A549 (cell line): ENCODE measurements around the gene NUMB. TPM values are rescaled to one million over a fixed set of nuclear protein-coding genes. Genes with fewer than 3 reads are reported as not detected.

ENCODE experiments used
- ATAC-seq, 2 experiments: fragments of 200-7000 bp in 1 of 2; fragments of >200 bp in 1 of 2; cut with Nextera tagmentation in 1 of 2; cut with Tn5 transposase in 1 of 2; 3 replicates each; pipeline versions ENCODE4 v1.8.0 to v1.9.1; 2018 to 2020; ENCODE audit warnings: mild to moderate bottlenecking in 1 of 2, moderate library complexity in 1 of 2
- CTCF ChIA-PET: fragments of 300-600 bp; sonication (Branson Sonifier 250); formaldehyde crosslinking; extraction: SDS; loops from one replicate; lab custom pipeline; 2021; ENCODE audit warnings: antibody characterized with exemption, inconsistent platforms; lab: Yijun Ruan, JAX
- POLR2A ChIA-PET: fragments of 350-600 bp; formaldehyde crosslinking; extraction: SDS; loops from one replicate; lab custom pipeline; 2021; ENCODE audit warnings: antibody characterized with exemption, inconsistent platforms; lab: Yijun Ruan, JAX
- DNase-seq, 2 experiments: peaks; one replicate each; pipeline versions ENCODE4 v3.0.0 to v3.0.0-alpha.2; 2011 to 2016; ENCODE audit warnings: low read depth in 1 of 2, low spot score in 1 of 2
- FAIRE-seq: peaks from 2 replicates; lab custom pipeline; 2011; peaks lifted over from hg19 to GRCh38; lab: Jason Lieb, UNC
- H3K27ac ChIP-seq, 2 experiments: fragments of >200 bp; sonication (Bioruptor Twin); formaldehyde crosslinking; 3 replicates each; pipeline ENCODE4 v1.5.1; 2016 to 2017
- H3K4me1 ChIP-seq: fragments of >200 bp; sonication (Bioruptor Twin); formaldehyde crosslinking; 3 replicates; pipeline ENCODE4 v1.6.1; 2016
- H3K4me2 ChIP-seq: fragments of >200 bp; sonication (Bioruptor Twin); formaldehyde crosslinking; 3 replicates; pipeline ENCODE4 v1.6.1; 2016
- H3K4me3 ChIP-seq: fragments of >200 bp; sonication (Bioruptor Twin); formaldehyde crosslinking; 3 replicates; pipeline ENCODE4 v1.5.1; 2016
- H3K9me3 ChIP-seq: fragments of >200 bp; sonication (Bioruptor Twin); formaldehyde crosslinking; 3 replicates; pipeline ENCODE4 v1.6.1; 2016
- BCL3 ChIP-seq: fragments of >200 bp; sonication (Bioruptor Twin); formaldehyde crosslinking; IDR thresholded peaks from 3 replicates; pipeline ENCODE4 v1.6.1; 2016
- CEBPB ChIP-seq, 2 experiments: fragments of >200 bp in 1 of 2; sonication (Bioruptor Twin) in 1 of 2; formaldehyde crosslinking in 1 of 2; IDR thresholded peaks; 2 replicates each; pipeline ENCODE4 v1.6.1; 2012 to 2016
- CHD2 ChIP-seq: fragments of 150-350 bp; IDR thresholded peaks from 2 replicates; pipeline ENCODE4 v1.6.1; 2014; ENCODE audit warnings: low read length; ENCODE audit not compliant: partially characterized antibody
- CTCF ChIP-seq: fragments of >200 bp; sonication (Bioruptor Twin); formaldehyde crosslinking; IDR thresholded peaks from 3 replicates; pipeline ENCODE4 v1.5.1; 2016
- EHMT2 ChIP-seq: fragments of 200-600 bp; sonication (generic); IDR thresholded peaks from 2 replicates; pipeline ENCODE4 v1.6.1; 2016; ENCODE audit warnings: antibody characterized with exemption, low read depth, mild to moderate bottlenecking, moderate library complexity
- ELK1 ChIP-seq: fragments of 150-350 bp; IDR thresholded peaks from 2 replicates; pipeline ENCODE4 v1.6.1; 2014; ENCODE audit warnings: low read depth, mild to moderate bottlenecking, low read length
- EP300 ChIP-seq, 2 experiments: fragments of >200 bp; sonication (Bioruptor Twin); formaldehyde crosslinking; IDR thresholded peaks; 2 replicates in 1 of 2; 3 replicates in 1 of 2; pipeline ENCODE4 v1.6.1; 2016 to 2017
- HDAC2 ChIP-seq: fragments of 200-600 bp; sonication (generic); IDR thresholded peaks from 2 replicates; pipeline ENCODE4 v1.6.1; 2016
- HES2 ChIP-seq: fragments of >200 bp; sonication (Bioruptor Twin); formaldehyde crosslinking; IDR thresholded peaks from 2 replicates; pipeline ENCODE4 v1.6.1; 2016
- HOXA7 ChIP-seq: fragments of 250-450 bp; sonication (Bioruptor Pico); IDR thresholded peaks from 2 replicates; pipeline ENCODE4 v1.5.0; 2020; ENCODE audit warnings: mild to moderate bottlenecking, moderate library complexity
- HOXB13 ChIP-seq: fragments of 250-450 bp; sonication (Bioruptor Pico); IDR thresholded peaks from 2 replicates; pipeline ENCODE4 v1.5.0; 2020; ENCODE audit warnings: low read depth, mild to moderate bottlenecking, moderate library complexity
- KDM5A ChIP-seq: fragments of 200-600 bp; sonication (generic); IDR thresholded peaks from 2 replicates; pipeline ENCODE4 v1.6.1; 2016; ENCODE audit warnings: antibody characterized with exemption, mild to moderate bottlenecking
- NFE2L2 ChIP-seq: fragments of 150-350 bp; conservative IDR thresholded peaks from 2 replicates; pipeline ENCODE4 v1.6.1; 2014; ENCODE audit warnings: low read length
- NR3C1 ChIP-seq: fragments of >200 bp; sonication (Bioruptor Twin); formaldehyde crosslinking; IDR thresholded peaks from 3 replicates; pipeline ENCODE4 v1.6.1; 2017
- PBX3 ChIP-seq: IDR thresholded peaks from 2 replicates; pipeline ENCODE4 v1.6.1; 2012
- RAD21 ChIP-seq, 2 experiments: fragments of >200 bp in 1 of 2; sonication (Bioruptor Twin) in 1 of 2; formaldehyde crosslinking in 1 of 2; IDR thresholded peaks in 1 of 2; conservative IDR thresholded peaks in 1 of 2; 2 replicates in 1 of 2; 3 replicates in 1 of 2; pipeline ENCODE4 v1.6.1; 2012 to 2018; ENCODE audit warnings: inconsistent platforms in 1 of 2
- RFX5 ChIP-seq: fragments of 450-650 bp; IDR thresholded peaks from 2 replicates; pipeline ENCODE4 v1.7.1; 2014; ENCODE audit warnings: antibody characterized with exemption, mild to moderate bottlenecking, moderate library complexity
- SMC3 ChIP-seq: fragments of >200 bp; sonication (Bioruptor Twin); formaldehyde crosslinking; IDR thresholded peaks from 3 replicates; pipeline ENCODE4 v1.6.1; 2018; ENCODE audit warnings: inconsistent platforms
- TP53 ChIP-seq: fragments of 250-450 bp; sonication (Bioruptor Pico); IDR thresholded peaks from 2 replicates; pipeline ENCODE4 v1.5.0; 2021; ENCODE audit warnings: mild to moderate bottlenecking, moderate library complexity
- ZFP36 ChIP-seq: fragments of 450-650 bp; IDR thresholded peaks from 2 replicates; pipeline ENCODE4 v1.6.1; 2014; ENCODE audit warnings: borderline replicate concordance; ENCODE audit not compliant: partially characterized antibody
- ZNF302 ChIP-seq: fragments of 250-450 bp; sonication (Bioruptor Pico); IDR thresholded peaks from 2 replicates; pipeline ENCODE4 v1.9.0; 2021; ENCODE audit warnings: inconsistent platforms, mild to moderate bottlenecking, moderate library complexity
- WGBS: methylation state at CpG from one replicate; pipeline ENCODE4 v1.1.6; 2017; ENCODE audit errors: missing lambda C conversion rate; 5-methylcytosine and 5-hydroxymethylcytosine counted together
- polyA plus RNA-seq, 4 experiments: library from polyadenylated mRNA; depleted of rRNA in 3 of 4; stranded (reverse); fragments of >200 nt; fragmentation: RNase III in 1 of 4; extraction: RNeasy Plus Mini Kit Qiagen cat#74134 plus additional on column Dnase treatment in 1 of 4; gene quantifications; 2 replicates in 3 of 4; 3 replicates in 1 of 4; pipeline ENCODE4 v1.2.3, GENCODE V29; 2011 to 2017

The NUMB gene
- polyA plus RNA-seq, 2 of the 4 experiments (the other 2 are of a cell fraction) = 40.8 to 151 TPM

GRCh38 chr14:73295198-73295796, 163.0 kb downstream of the NUMB start:
- peak; percentile 43 to 44 for DNase-seq
- TF ChIP-seq HES2 = no peak
- TF ChIP-seq NR3C1 = no peak
- no peak for TF ChIP-seq CEBPB (IDR thresholded peaks at IDR 0.05)
- TF ChIP-seq ZFP36 = no peak
- no peak for TF ChIP-seq HOXB13 (CRISPR knock-in tag)
- TF ChIP-seq RAD21 (conservative IDR thresholded peaks at IDR 0.05 in 1 of 2, IDR thresholded peaks at IDR 0.05 in 1 of 2) = peak; percentile 59 to 71
- TF ChIP-seq NFE2L2 = no peak
- TF ChIP-seq TP53 (CRISPR knock-in tag) = no peak
- TF ChIP-seq CHD2 = no peak
- no peak for TF ChIP-seq HDAC2
- TF ChIP-seq CTCF = peak; percentile 82
- TF ChIP-seq SMC3 = peak; percentile 83
- ChIA-PET CTCF (interaction anchor here (0.5 to 3.8 kb wide), 54 partner anchors 10 to 552 kb away, joined by 3 to 176 read pairs (median 5); partner anchors contain the start of genes ACOT2 and NUMB), POLR2A (interaction anchor here (1.2 to 1.3 kb wide), 2 partner anchors 176 to 317 kb away, joined by 3 to 8 read pairs; partner anchors contain the start of gene ACOT6)
- H3K27ac ChIP-seq = peak overlapping the region in 1 of 2 experiments; percentile 58; a peak in 1 of 6 replicates
- FAIRE-seq = peak; percentile 51
- H3K9me3 ChIP-seq = no peaks in the 10 kb centered on the region
- H3K4me3 ChIP-seq = no peak overlapping the region
- 46% methylated on average over 1 of the region's 1 CpG for WGBS
- ATAC-seq = peak; percentile 47 to 71; a peak in 3 of 6 replicates
- H3K4me2 ChIP-seq = peak overlapping the region; percentile 1; the same call in 1 of the 3 replicates
- peaks cover 23% of the 10 kb centered on the region for H3K4me1 ChIP-seq

GRCh38 chr14:73293782-73294781, 164.3 kb downstream of the NUMB start:
- WGBS = 89% methylated on average over 12 of the region's 12 CpGs
- no peak overlapping the region for H3K4me2 ChIP-seq
- no peak overlapping the region for H3K27ac ChIP-seq
- H3K4me1 ChIP-seq = peaks cover 23% of the 10 kb centered on the region
- ChIA-PET POLR2A (interaction anchor here (1.3 kb wide), 1 partner anchor 178 kb away, joined by 8 read pairs; no protein-coding TSS in a partner anchor), CTCF (interaction anchor here (0.6 to 3.8 kb wide), 41 partner anchors 9 to 1700 kb away, joined by 3 to 176 read pairs (median 6); partner anchors contain the start of gene NUMB)
- no peaks in the 10 kb centered on the region for H3K9me3 ChIP-seq
- FAIRE-seq = no peak
- H3K4me3 ChIP-seq = no peak overlapping the region
- ATAC-seq = no peak
- no peak for DNase-seq
- no peak for TF ChIP-seq ZFP36
- peak in 1 of 2 experiments; percentile 11; a peak in 1 of 4 replicates for TF ChIP-seq CEBPB (IDR thresholded peaks at IDR 0.05)
- no peak for TF ChIP-seq BCL3
- TF ChIP-seq, all 56 proteins: peak for 1

GRCh38 chr14:73290279-73290678, 168.1 kb downstream of the NUMB start:
- no peak overlapping the region for H3K27ac ChIP-seq
- ChIA-PET POLR2A (no interaction called here), CTCF (interaction anchor here (0.7 to 4.0 kb wide), 6 partner anchors 11 to 181 kb away, joined by 3 to 19 read pairs (median 4); no protein-coding TSS in a partner anchor)
- H3K4me1 ChIP-seq = peaks cover under 1% of the 10 kb centered on the region
- no peak overlapping the region for H3K4me2 ChIP-seq
- 81% methylated on average over 4 of the region's 4 CpGs for WGBS
- ATAC-seq (no peak), DNase-seq (no peak), FAIRE-seq (no peak)
- TF ChIP-seq EP300 (IDR thresholded peaks at IDR 0.05) (no peak), SMC3 (no peak), HDAC2 (no peak), RFX5 (no peak), ZNF302 (CRISPR knock-in tag) (no peak), KDM5A (no peak), HOXA7 (CRISPR knock-in tag) (no peak), PBX3 (no peak), ELK1 (no peak), EHMT2 (no peak)
- no peaks in the 10 kb centered on the region for H3K9me3 ChIP-seq
- no peak overlapping the region for H3K4me3 ChIP-seq
